PC-3 (cell line): ENCODE results near the gene RPLP2. TPM values are rescaled to one million over a fixed set of nuclear protein-coding genes. Genes with fewer than 3 reads are reported as not detected.

Experiments
- ATAC-seq: fragments of 200-7000 bp; cut with Tn5 transposase; 2 replicates; pipeline ENCODE4 v1.9.1; 2020; ENCODE audit warnings: mild to moderate bottlenecking, moderate library complexity
- BruUV-seq: library from RNA; stranded (reverse); fragments of 400-500 nt; replicated peaks from 2 replicates; lab custom pipeline; 2021; lab: Mats Ljungman, UMichigan
- CTCF ChIA-PET: fragments of 300-600 bp; sonication (Branson Sonifier 250); formaldehyde crosslinking; loops from one replicate; lab custom pipeline; 2022; ENCODE audit warnings: antibody characterized with exemption; lab: Charles Lee
- POLR2A ChIA-PET: fragments of 300-600 bp; sonication (Branson Sonifier 250); formaldehyde crosslinking; loops from one replicate; lab custom pipeline; 2022; ENCODE audit warnings: antibody characterized with exemption; ENCODE audit not compliant: unreplicated experiment; lab: Charles Lee
- DNase-seq: peaks from one replicate; pipeline ENCODE4 v3.0.0-alpha.2; 2015
- H2AFZ ChIP-seq: fragments of 300-600 bp; sonication (generic); 2 replicates; pipeline ENCODE4 v1.6.0; 2016; ENCODE audit warnings: antibody characterized with exemption, low read length
- H3F3A ChIP-seq: fragments of 300-600 bp; sonication (generic); one replicate; pipeline ENCODE4 v1.6.0; 2017; ENCODE audit warnings: antibody characterized with exemption, low read length, control low read depth, mild to moderate bottlenecking; ENCODE audit not compliant: unreplicated experiment
- H3K27ac ChIP-seq: fragments of 300-600 bp; sonication (generic); 2 replicates; pipeline ENCODE4 v1.5.1; 2016; ENCODE audit warnings: mild to moderate bottlenecking, low read length
- H3K27me3 ChIP-seq: fragments of 300-600 bp; sonication (generic); 2 replicates; pipeline ENCODE4 v1.6.1; 2016; ENCODE audit warnings: low read length, mixed read lengths
- H3K36me3 ChIP-seq: fragments of 300-600 bp; sonication (generic); 2 replicates; pipeline ENCODE4 v1.6.1; 2016; ENCODE audit warnings: low read depth, mixed run types, low read length, mixed read lengths
- H3K4me1 ChIP-seq: fragments of 300-600 bp; sonication (generic); 2 replicates; pipeline ENCODE4 v1.5.1; 2016; ENCODE audit warnings: low read length; ENCODE audit not compliant: insufficient read depth
- H3K4me2 ChIP-seq: fragments of 300-600 bp; sonication (generic); 2 replicates; pipeline ENCODE4 v1.6.0; 2016; ENCODE audit warnings: low read length
- H3K4me3 ChIP-seq: fragments of 300-600 bp; sonication (generic); 2 replicates; pipeline ENCODE4 v1.5.1; 2016; ENCODE audit warnings: mild to moderate bottlenecking, low read length, mixed read lengths
- H3K79me2 ChIP-seq: fragments of 300-600 bp; sonication (generic); 2 replicates; pipeline ENCODE4 v1.6.1; 2017; ENCODE audit warnings: low read length, mixed read lengths
- H3K9ac ChIP-seq: fragments of 300-600 bp; sonication (generic); 2 replicates; pipeline ENCODE4 v1.6.0; 2016; ENCODE audit warnings: mild to moderate bottlenecking, low read length
- H3K9me2 ChIP-seq: fragments of 300-600 bp; sonication (generic); replicated peaks from 2 replicates; pipeline ENCODE4 v1.6.1; 2016; ENCODE audit warnings: mixed run types, low read length, mixed read lengths
- H3K9me3 ChIP-seq: fragments of 300-600 bp; sonication (generic); 2 replicates; pipeline ENCODE4 v1.6.1; 2016; ENCODE audit warnings: low read length, mixed read lengths
- H4K20me1 ChIP-seq: fragments of 300-600 bp; sonication (generic); 2 replicates; pipeline ENCODE4 v1.6.1; 2016; ENCODE audit warnings: low read length, mixed read lengths
- CTCF ChIP-seq: fragments of 300-600 bp; sonication (generic); conservative IDR thresholded peaks from 2 replicates; pipeline ENCODE4 v1.5.1; 2017; ENCODE audit warnings: antibody characterized with exemption, low read depth, mild to moderate bottlenecking, low read length
- EZH2 ChIP-seq: fragments of 300-600 bp; sonication (generic); IDR thresholded peaks from one replicate; pipeline ENCODE4 v1.6.1; 2017; ENCODE audit warnings: antibody characterized with exemption, mild to moderate bottlenecking, low read length; ENCODE audit not compliant: unreplicated experiment
- EZH2phosphoT487 ChIP-seq: fragments of 300-600 bp; sonication (generic); IDR thresholded peaks from 2 replicates; pipeline ENCODE4 v1.6.1; 2018; ENCODE audit warnings: mild to moderate bottlenecking, antibody characterized with exemption, low read length, borderline replicate concordance
- intact Hi-C: fragments of 100-400 bp; cut with micrococcal nuclease; formaldehyde crosslinking; loops from 2 replicates; pipeline ENCODE4 v1.9.0; 2023
- total RNA-seq: library from RNA; depleted of rRNA; stranded (reverse); fragments of >200 nt; gene quantifications from 2 replicates; pipeline ENCODE4 v1.2.3, GENCODE V29; 2014

Gene RPLP2
- total RNA-seq, 1 experiment from 2014 or later = 897 TPM

- H3F3A ChIP-seq = no peaks in the 10 kb centered on the region
- TF ChIP-seq EZH2phosphoT487 = no peak
- no peak for TF ChIP-seq EZH2
- no peak for TF ChIP-seq CTCF
- peaks cover 25% of the 10 kb centered on the region for H3K79me2 ChIP-seq
- peak overlapping the region; percentile 67 for H3K9ac ChIP-seq
- POLR2A ChIA-PET = interaction anchor here (1.0 to 2.1 kb wide), 3 partner anchors 12 to 24 kb away, joined by 3 to 16 read pairs (median 12); partner anchors contain the start of gene CD151
- H3K4me1 ChIP-seq = peaks cover 33% of the 10 kb centered on the region
- H3K4me3 ChIP-seq = peak overlapping the region; percentile 89
- H3K9me2 ChIP-seq = no peaks in the 10 kb centered on the region
- no peaks in the 10 kb centered on the region for H3K27me3 ChIP-seq
- peak overlapping the region; percentile 100 for H3K4me2 ChIP-seq
- peak overlapping the region; percentile 57; the same call in 1 of the 2 replicates for H3K27ac ChIP-seq
- peaks cover 13% of the 10 kb centered on the region; the same call in 1 of the 2 replicates for H4K20me1 ChIP-seq
- BruUV-seq = TSS peak; percentile 66
- intact Hi-C loops = loop anchor here (2.0 kb wide), 1 partner anchor 23 kb away; no protein-coding TSS in a partner anchor
- H3K36me3 ChIP-seq = no peaks in the 10 kb centered on the region
- peak overlapping the region; percentile 42; the same call in 1 of the 2 replicates for H2AFZ ChIP-seq
- ATAC-seq (peak; percentile 48), DNase-seq (peak; percentile 88)
- H3K9me3 ChIP-seq = no peaks in the 10 kb centered on the region
- CTCF ChIA-PET = interaction anchor here (1.9 kb wide), 1 partner anchor 12 kb away, joined by 18 read pairs; the partner anchor contains the start of gene CD151
Measured at GRCh38 chr11:819943-820649, 10.3 kb downstream of the RPLP2 start.

GRCh38 chr11:820655-821511 is 11.1 kb downstream of the RPLP2 start:
- H4K20me1 ChIP-seq = peaks cover 13% of the 10 kb centered on the region; the same call in 1 of the 2 replicates
- H3K9me3 ChIP-seq = no peaks in the 10 kb centered on the region
- ChIA-PET POLR2A (interaction anchor here (1.0 to 2.1 kb wide), 3 partner anchors 11 to 14 kb away, joined by 4 to 16 read pairs (median 12); partner anchors contain the start of gene CD151), CTCF (interaction anchor here (1.9 kb wide), 1 partner anchor 12 kb away, joined by 18 read pairs; the partner anchor contains the start of gene CD151)
- DNase-seq (peak; percentile 84), ATAC-seq (peak; percentile 45)
- H2AFZ ChIP-seq = no peak overlapping the region
- H3F3A ChIP-seq = no peaks in the 10 kb centered on the region
- peaks cover 25% of the 10 kb centered on the region for H3K79me2 ChIP-seq
- intact Hi-C loops = loop anchor here (2.0 kb wide), 1 partner anchor 24 kb away; no protein-coding TSS in a partner anchor
- H3K36me3 ChIP-seq = no peaks in the 10 kb centered on the region
- H3K27me3 ChIP-seq = no peaks in the 10 kb centered on the region
- H3K9ac ChIP-seq = peak overlapping the region; percentile 67
- peak overlapping the region; percentile 100 for H3K4me2 ChIP-seq
- H3K9me2 ChIP-seq = no peaks in the 10 kb centered on the region
- peak overlapping the region; percentile 89 for H3K4me3 ChIP-seq
- TF ChIP-seq EZH2phosphoT487 = no peak
- no peak for TF ChIP-seq EZH2
- TF ChIP-seq CTCF = no peak
- peak overlapping the region; percentile 57 for H3K27ac ChIP-seq
- H3K4me1 ChIP-seq = peaks cover 41% of the 10 kb centered on the region
- TSS peak; percentile 67 for BruUV-seq
